IPS-11a (cell line): ENCODE data around the gene PCBP2.

ENCODE experiments used
- H3K4me3 ChIP-seq: one replicate; pipeline ENCODE4 v1.5.1; 2013; ENCODE audit warnings: low read depth, low read length, control low read depth

The PCBP2 gene

GRCh38 chr12:53492830-53493609, 41.1 kb downstream of the PCBP2 start:
- H3K4me3 ChIP-seq = peak overlapping the region; percentile 55

GRCh38 chr12:53493610-53494391, 41.9 kb downstream of the PCBP2 start:
- peak overlapping the region; percentile 55 for H3K4me3 ChIP-seq

- H3K4me3 ChIP-seq = no peak overlapping the region
Measured at GRCh38 chr12:53495903-53496751, 44.2 kb downstream of the PCBP2 start.

- H3K4me3 ChIP-seq = no peak overlapping the region
Measured at GRCh38 chr12:53496752-53497032, 44.8 kb downstream of the PCBP2 start.

GRCh38 chr12:53497461-53497860, 45.6 kb downstream of the PCBP2 start:
- H3K4me3 ChIP-seq = no peak overlapping the region

- H3K4me3 ChIP-seq = no peak overlapping the region
Measured at GRCh38 chr12:53498235-53498630, 46.3 kb downstream of the PCBP2 start.

GRCh38 chr12:53499266-53500141, 47.6 kb downstream of the PCBP2 start, which contains the start of gene MAP3K12:
Gene MAP3K12 (minus strand): TSS chr12:53499458. CDS start chr12:53487391, 12,067 bp downstream.
- H3K4me3 ChIP-seq = peak within 1 kb of the TSS; percentile 63

- peak overlapping the region; percentile 63 for H3K4me3 ChIP-seq
Measured at GRCh38 chr12:53500142-53500775, 48.4 kb downstream of the PCBP2 start.

GRCh38 chr12:53500776-53501614, 49.1 kb downstream of the PCBP2 start, which contains the start of gene TARBP2:
Gene TARBP2 (plus strand): TSS chr12:53501283. CDS start chr12:53501409, 126 bp downstream.
- H3K4me3 ChIP-seq = peak within 1 kb of the TSS; percentile 63

- peak overlapping the region; percentile 59 for H3K4me3 ChIP-seq
Measured at GRCh38 chr12:53501615-53502181, 49.8 kb downstream of the PCBP2 start.

- H3K4me3 ChIP-seq = no peak overlapping the region
Measured at GRCh38 chr12:53502331-53502730, 50.4 kb downstream of the PCBP2 start.

GRCh38 chr12:53502983-53503728, 51.3 kb downstream of the PCBP2 start:
- no peak overlapping the region for H3K4me3 ChIP-seq

GRCh38 chr12:53504004-53504920, 52.4 kb downstream of the PCBP2 start:
- no peak overlapping the region for H3K4me3 ChIP-seq

GRCh38 chr12:53505086-53505485, 53.2 kb downstream of the PCBP2 start:
- no peak overlapping the region for H3K4me3 ChIP-seq

- no peak overlapping the region for H3K4me3 ChIP-seq
Measured at GRCh38 chr12:53505555-53506449, 53.9 kb downstream of the PCBP2 start.

- no peak overlapping the region for H3K4me3 ChIP-seq
Measured at GRCh38 chr12:53506450-53506785, 54.5 kb downstream of the PCBP2 start.
